NB4 (cell line): ENCODE measurements around the gene CENPW.

ENCODE experiments used
- POLR2A ChIP-seq: IDR thresholded peaks from 2 replicates; pipeline ENCODE4 v1.6.1; 2011; ENCODE audit warnings: mild to moderate bottlenecking; ENCODE audit not compliant: insufficient read length; ENCODE audit errors: extremely low read depth
- TF ChIP-seq, protein P1 (sequence below): IDR thresholded peaks from one replicate; pipeline ENCODE4 v1.5.1; 2012; ENCODE audit warnings: low read depth, low read length
- TF ChIP-seq, protein P2 (sequence below): IDR thresholded peaks from 2 replicates; pipeline ENCODE4 v1.6.1; 2011; ENCODE audit warnings: low read depth, low read length

DNA sequence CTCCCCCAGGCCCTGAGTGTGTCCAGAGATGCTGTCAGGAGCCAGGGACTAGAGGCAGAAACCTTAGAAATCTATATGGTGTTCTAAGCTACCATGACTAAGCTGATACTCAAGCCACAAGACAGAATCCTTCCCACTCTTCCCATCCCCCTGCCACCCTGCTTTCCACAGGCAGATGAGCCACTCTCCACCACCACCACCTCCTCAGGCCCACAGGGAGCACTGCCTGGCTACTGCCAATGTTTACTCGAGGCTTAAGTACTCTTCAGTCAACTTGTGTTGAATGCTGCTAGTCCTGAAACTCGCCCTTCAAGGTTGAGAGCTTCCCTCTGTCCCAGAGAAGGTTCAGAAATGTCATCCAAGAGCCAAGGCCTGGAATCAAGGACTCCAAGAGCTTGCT, 56.2 kb downstream of the CENPW start:
- TF ChIP-seq, protein P1, sequence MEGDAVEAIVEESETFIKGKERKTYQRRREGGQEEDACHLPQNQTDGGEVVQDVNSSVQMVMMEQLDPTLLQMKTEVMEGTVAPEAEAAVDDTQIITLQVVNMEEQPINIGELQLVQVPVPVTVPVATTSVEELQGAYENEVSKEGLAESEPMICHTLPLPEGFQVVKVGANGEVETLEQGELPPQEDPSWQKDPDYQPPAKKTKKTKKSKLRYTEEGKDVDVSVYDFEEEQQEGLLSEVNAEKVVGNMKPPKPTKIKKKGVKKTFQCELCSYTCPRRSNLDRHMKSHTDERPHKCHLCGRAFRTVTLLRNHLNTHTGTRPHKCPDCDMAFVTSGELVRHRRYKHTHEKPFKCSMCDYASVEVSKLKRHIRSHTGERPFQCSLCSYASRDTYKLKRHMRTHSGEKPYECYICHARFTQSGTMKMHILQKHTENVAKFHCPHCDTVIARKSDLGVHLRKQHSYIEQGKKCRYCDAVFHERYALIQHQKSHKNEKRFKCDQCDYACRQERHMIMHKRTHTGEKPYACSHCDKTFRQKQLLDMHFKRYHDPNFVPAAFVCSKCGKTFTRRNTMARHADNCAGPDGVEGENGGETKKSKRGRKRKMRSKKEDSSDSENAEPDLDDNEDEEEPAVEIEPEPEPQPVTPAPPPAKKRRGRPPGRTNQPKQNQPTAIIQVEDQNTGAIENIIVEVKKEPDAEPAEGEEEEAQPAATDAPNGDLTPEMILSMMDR: no peak
- no peak for TF ChIP-seq POLR2A
- TF ChIP-seq, protein P2, sequence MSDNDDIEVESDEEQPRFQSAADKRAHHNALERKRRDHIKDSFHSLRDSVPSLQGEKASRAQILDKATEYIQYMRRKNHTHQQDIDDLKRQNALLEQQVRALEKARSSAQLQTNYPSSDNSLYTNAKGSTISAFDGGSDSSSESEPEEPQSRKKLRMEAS: no peak
